Glomerular visceral epithelial cell (primary cell): Measurements from ENCODE around the gene CROCC2.

Experiments used
- DNase-seq: peaks from one replicate; pipeline ENCODE4 v3.0.0-alpha.2; 2016; ENCODE audit errors: extremely low spot score

CROCC2 gene

GRCh38 chr2:240906141-240906910, at the start of gene CROCC2:
TSS of gene CROCC2 (plus strand) at chr2:240906336. CDS start at chr2:240906514, 178 bp downstream.
- DNase-seq, result no peak

GRCh38 chr2:240857039-240858008, 48.8 kb upstream of the CROCC2 start:
- no peak for DNase-seq

GRCh38 chr2:240858321-240858720, 47.8 kb upstream of the CROCC2 start:
- DNase-seq, result no peak

- no peak for DNase-seq
Measured at GRCh38 chr2:240858871-240859270, 47.3 kb upstream of the CROCC2 start.

GRCh38 chr2:240861547-240861946, 44.6 kb upstream of the CROCC2 start:
- no peak for DNase-seq

GRCh38 chr2:240864475-240864874, 41.7 kb upstream of the CROCC2 start:
- DNase-seq, result no peak

- DNase-seq, result no peak
Measured at GRCh38 chr2:240865391-240865790, 40.7 kb upstream of the CROCC2 start.

GRCh38 chr2:240868286-240869108, 37.6 kb upstream of the CROCC2 start, which contains the start of gene AGXT:
TSS of gene AGXT (plus strand) at chr2:240868824. CDS start at chr2:240868866, 42 bp downstream.
- no peak for DNase-seq

GRCh38 chr2:240869109-240869955, 36.8 kb upstream of the CROCC2 start:
- no peak for DNase-seq

- DNase-seq, result no peak
Measured at GRCh38 chr2:240869956-240870875, 35.9 kb upstream of the CROCC2 start.

- DNase-seq, result no peak
Measured at GRCh38 chr2:240871071-240871958, 34.8 kb upstream of the CROCC2 start.

GRCh38 chr2:240872317-240873097, 33.6 kb upstream of the CROCC2 start:
- DNase-seq, result no peak

GRCh38 chr2:240873098-240873788, 32.9 kb upstream of the CROCC2 start:
- DNase-seq, result no peak

GRCh38 chr2:240873805-240874714, 32.1 kb upstream of the CROCC2 start:
- DNase-seq, result peak; percentile 21

- no peak for DNase-seq
Measured at GRCh38 chr2:240874715-240875227, 31.4 kb upstream of the CROCC2 start.
